Thyroid gland (tissue), 4 donors: ENCODE data around the gene SLCO3A1.

Experiments used
- CTCF ChIP-seq, 6 experiments: fragments of 200-600 bp in 3 of 6; fragments of 450-650 bp in 3 of 6; sonication (generic) in 3 of 6; IDR thresholded peaks; one replicate each; pipeline ENCODE4 v1.5.1; 2016 to 2019; ENCODE audit warnings: antibody characterized with exemption in 6 of 6, mild to moderate bottlenecking in 2 of 6, inconsistent platforms in 1 of 6, moderate library complexity in 1 of 6
- POLR2A ChIP-seq, 2 donors: fragments of 450-650 bp; IDR thresholded peaks; one replicate each; pipeline ENCODE4 v1.6.1; 2017; ENCODE audit warnings: antibody characterized with exemption in 2 of 2, mild to moderate bottlenecking in 2 of 2, moderate library complexity in 1 of 2

GRCh38 chr15:91852741-91853510, 582 bp upstream of the SLCO3A1 start:
- TF ChIP-seq CTCF (IDR thresholded peaks at IDR 0.05) = peak; percentile 19 to 84 (median 77)
- TF ChIP-seq POLR2A (IDR thresholded peaks at IDR 0.05) = no peak
